ENCODE data around the gene NCAPG. TPM values are rescaled to one million over a fixed set of nuclear protein-coding genes. Genes with fewer than 3 reads are reported as not detected.
"Not testable (repeated sequence)": the region's sequence is repeated elsewhere in the genome, so short reads cannot be mapped to it uniquely, and the experiment has no call there.

Gene NCAPG
- total RNA-seq, 1 donor from 2014 or later, result 1.2 TPM

DNA sequence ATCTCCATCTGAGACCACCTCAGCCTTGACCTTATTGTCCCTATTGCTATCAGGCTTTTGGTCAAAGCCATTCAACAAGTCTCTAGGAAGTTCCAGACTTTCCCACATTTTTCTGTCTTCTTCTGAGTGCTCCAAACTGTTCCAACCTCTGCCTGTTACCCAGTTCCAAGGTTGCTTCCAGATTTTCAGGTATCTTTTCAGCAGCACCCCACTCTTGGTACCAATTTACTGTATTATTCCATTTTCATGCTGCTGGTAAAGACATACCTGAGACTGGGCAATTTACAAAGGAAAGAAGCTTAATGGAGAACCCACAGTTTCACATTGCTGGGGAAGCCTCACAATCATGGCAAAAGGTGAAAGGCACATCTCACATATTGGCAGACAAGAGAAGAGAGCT lies 51.1 kb downstream of the NCAPG start:
- intact Hi-C loops (cut with DNase I), result not testable (repeated sequence)

DNA sequence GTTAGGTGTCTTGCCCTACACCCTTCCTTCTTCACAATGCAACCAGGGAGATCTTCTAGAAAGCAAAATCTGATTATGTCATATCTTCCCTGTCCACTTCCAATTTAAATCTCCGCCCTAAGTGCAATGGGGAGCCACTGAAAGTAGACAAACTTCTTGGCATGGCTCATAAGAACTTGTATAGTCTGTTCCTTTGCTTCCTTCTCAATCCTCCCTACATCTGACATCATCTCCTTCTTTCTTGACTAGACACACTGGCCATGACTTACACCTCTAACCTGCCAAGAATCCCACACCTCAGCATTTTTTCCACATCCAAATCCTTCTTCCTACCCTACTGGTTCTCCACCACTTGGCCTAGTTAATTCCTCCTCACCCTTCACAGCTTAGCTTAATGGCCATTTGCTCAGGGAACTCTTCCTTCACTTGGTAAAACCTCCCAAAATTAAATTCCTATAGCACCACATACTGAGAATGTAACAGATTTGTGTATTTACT lies 55.1 kb downstream of the NCAPG start:
- DNase-seq (ENCODE audit: missing footprints) (no peak), ATAC-seq (no peak)
- intact Hi-C loops (cut with DNase I), result no loop called here

More for the DNA sequence above, 51.1 kb downstream of the NCAPG start:
- not testable (repeated sequence) for ATAC-seq; DNase-seq (ENCODE audit: missing footprints)

DNA sequence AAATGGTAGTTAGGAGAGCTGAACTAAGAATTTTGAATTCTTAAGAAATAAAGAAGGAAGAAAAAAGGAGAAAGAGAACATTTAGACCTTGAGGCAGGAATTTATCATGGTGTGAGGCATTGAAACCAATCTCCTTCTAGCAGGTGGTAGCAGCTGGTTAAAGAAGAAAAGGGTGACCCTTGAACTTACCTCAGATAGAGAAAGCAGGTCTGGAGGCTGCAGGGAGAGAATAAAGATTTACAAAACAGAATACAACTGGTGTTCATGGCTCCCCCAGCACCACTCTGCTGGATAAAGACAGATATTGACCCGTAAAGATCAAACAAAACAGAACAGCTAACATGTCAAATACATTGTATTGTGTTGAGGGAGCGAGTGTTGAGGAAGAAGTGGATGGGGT lies 56.0 kb downstream of the NCAPG start:
- intact Hi-C loops (cut with DNase I), result no loop called here
- no peak for DNase-seq (ENCODE audit: missing footprints)
- ATAC-seq, result no peak

DNA sequence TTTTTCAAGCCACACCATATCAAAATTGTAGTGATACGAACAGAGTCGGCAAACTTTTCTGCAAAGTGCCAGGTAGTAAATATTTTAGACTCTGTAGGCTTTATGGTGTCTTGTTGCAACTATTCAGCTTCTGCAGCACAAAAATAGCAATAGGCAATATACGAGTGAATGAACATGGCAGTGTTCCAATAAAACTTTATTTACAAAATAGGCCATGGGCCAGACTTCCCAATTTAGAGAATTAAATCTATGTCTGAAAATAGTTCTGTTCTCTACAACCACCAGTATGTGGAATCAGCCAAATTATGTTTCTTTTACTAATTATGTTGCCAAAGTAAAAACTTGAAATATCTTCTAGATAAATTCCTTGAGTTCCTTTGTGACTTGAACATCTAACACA lies 56.5 kb downstream of the NCAPG start:
- intact Hi-C loops (cut with DNase I), result no loop called here
- no peak for DNase-seq (ENCODE audit: missing footprints)
- ATAC-seq, result no peak

DNA sequence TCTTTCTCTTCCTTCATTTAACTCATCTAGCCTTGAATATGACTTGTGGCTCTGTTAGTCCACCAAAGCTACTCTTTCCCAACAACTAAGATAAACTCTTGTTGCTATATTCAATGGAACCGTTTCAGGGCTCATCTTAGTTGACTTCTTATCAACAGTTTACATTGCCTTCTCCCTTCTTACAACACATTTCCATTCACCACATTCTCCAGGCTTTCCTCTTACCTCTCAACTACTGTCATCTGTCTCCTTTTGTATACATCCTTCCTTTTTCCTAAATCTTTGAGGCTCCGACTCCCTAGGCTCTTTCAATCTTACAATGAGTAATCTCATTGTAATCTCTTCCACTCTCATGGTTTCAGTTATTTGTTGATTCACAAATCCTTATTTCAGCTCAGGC lies 58.5 kb downstream of the NCAPG start:
- intact Hi-C loops (cut with DNase I), result no loop called here
- ATAC-seq (no peak), DNase-seq (ENCODE audit: missing footprints) (no peak)

DNA sequence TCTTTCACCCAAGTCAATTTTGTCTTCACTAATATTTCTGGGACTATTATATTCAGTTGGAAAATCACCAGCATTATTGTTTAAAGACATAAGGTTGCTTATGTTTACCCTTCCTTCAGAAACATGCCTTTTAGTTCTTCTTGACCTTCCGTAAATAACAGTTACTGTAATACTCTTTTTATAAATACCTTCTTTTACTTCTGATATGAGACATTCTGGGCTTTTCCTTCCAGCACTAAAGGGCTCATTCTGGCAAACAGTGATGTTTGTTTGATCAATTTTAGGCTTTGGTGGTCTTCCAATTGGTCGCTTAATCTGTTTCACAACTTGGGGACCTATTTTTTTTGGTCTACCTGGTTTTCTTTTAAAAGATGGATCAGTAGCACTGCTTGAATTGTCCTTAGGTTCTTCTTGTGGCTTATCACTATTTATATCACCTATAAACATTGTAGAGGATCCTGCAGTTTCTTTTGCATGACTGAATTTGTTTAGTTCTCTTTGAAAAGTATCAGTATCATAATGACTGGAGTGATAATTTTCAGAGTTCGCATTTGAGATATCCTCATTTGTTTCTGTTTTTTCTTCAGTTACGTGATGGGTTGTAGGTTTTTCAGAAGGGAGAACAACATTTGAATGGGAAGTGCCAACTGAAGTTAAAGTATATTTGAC lies 64.8 kb downstream of the NCAPG start:
- intact Hi-C loops (cut with DNase I), result no loop called here
- ATAC-seq (no peak), DNase-seq (ENCODE audit: missing footprints) (no peak)

DNA sequence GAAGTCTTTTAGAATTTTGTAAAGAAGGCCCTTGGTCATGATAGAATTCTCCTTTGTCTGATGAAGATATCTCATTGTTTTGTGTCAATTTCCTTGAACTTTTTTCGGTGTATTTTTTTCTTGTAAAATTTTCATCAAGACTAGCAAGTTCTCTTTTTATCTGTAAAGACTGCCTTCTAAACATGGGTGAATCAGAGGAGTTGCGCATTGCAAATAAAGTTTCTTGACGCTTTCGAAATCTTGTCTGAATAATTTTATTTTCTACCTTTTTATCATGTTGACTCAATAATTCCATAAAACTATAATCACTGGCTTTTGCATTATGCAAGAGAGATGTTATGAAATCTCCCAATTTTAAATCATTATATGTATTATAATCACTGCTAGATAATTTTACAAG lies 66.2 kb downstream of the NCAPG start:
- no peak for DNase-seq (ENCODE audit: missing footprints)
- intact Hi-C loops (cut with DNase I), result no loop called here
- ATAC-seq, result no peak

DNA sequence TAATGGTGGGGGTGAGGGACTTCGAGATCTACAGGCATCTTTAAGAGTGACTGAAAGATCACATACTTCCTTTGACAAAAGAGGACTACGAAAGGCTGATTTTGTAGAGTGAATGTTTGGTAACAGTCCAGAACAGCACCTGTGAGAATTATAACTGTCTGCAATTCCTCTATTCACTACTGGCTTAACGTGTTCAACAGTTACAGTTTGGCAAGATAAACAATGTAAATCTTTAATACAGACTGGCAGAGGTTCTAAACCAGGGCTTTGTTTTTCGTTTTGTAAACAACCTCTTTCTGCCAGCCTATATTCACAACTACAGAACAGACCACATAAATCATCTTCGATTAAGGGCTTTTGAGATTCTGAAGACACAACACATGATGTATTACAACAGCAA lies 66.9 kb downstream of the NCAPG start:
- no peak for ATAC-seq
- intact Hi-C loops (cut with DNase I), result no loop called here
- DNase-seq (ENCODE audit: missing footprints), result no peak

DNA sequence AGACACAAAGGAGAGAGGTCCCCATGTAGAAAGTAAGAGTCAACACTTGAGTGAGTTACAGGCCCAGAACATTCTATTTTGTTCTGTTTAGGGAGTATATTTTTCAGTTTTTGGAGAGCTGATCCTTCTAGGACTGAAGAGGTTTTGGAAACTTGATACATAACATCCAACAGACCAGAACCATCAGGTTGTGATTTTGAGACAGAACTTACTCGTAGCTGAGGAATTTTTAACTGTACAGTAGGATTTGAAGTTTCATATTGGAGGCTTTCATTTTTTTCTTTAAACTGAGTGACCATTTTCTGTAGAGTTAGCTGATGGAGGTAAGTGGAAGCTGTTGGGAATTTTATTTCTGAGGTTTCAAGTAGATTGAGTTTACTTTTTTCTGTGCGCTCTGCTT lies 73.3 kb downstream of the NCAPG start:
- intact Hi-C loops (cut with DNase I), result no loop called here
- ATAC-seq, result no peak
- DNase-seq (ENCODE audit: missing footprints), result no peak

DNA sequence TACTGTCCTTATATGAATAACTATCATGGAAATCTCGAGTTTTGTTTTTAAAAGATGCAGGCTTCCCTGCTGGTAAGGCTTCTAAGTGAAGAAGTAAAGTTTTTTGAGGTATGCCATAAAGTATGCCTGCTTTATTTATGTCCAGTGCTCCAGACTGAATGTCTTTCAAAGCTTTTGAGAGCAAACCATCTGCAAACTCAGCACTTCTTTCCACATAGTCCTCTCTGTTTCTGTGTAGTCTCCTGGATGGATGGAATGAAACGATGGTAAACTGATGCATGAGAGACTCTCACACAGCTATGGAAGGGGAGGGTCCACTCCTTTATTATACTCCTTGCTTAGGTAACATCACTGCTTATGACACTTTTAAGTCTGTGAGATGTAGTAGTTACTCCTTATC lies 73.7 kb downstream of the NCAPG start:
- ATAC-seq (no peak), DNase-seq (ENCODE audit: missing footprints) (no peak)
- intact Hi-C loops (cut with DNase I), result no loop called here

DNA sequence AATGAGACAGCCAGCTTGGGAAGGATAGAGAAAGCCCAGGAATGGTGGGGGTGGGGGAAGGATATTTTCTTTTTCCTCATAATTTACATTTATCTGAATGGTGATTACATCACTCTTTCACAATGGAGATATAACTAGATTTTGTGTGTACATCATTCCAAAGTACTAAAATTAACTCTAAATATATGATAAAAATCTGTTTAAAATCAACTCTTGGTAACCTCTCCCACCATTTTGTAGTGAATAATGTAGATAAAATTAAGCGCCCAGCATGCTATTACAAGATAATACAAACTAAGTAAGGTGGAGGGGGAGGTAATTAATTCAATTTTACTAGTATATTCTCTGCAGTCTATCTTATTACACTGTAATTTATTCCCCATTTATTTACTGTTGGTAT lies 78.9 kb downstream of the NCAPG start:
- no peak for DNase-seq (ENCODE audit: missing footprints)
- intact Hi-C loops (cut with DNase I), result no loop called here
- no peak for ATAC-seq

DNA sequence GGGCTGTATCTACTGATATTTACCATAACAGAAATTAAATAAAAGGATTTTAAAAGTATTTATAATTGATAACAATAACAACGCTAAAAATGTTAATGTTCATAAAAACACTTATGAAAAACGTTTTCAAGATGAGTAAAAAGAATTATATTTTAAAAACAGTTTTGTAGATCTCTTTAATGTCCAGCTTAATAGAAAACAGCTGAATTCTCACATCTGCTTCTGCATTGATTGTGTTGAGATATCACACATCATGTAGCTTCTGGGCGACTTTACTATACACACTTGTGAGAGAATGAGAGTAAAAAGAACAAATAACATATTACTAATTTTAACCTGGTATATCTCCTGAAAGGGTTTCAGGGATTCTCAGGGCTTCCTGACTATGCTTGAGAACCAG lies 83.6 kb downstream of the NCAPG start:
- intact Hi-C loops (cut with DNase I), result no loop called here

More for the DNA sequence above, 83.6 kb downstream of the NCAPG start:
- ATAC-seq, result no peak
- DNase-seq (ENCODE audit: missing footprints), result no peak

Other genes starting within 250 kb of the NCAPG start
- 56.9 TPM for gene LAP3, start 233.8 kb upstream of the NCAPG start, total RNA-seq
- 22.0 TPM for gene MED28, start 196.3 kb upstream of the NCAPG start, total RNA-seq
- not detected for gene FAM184B, start 29.4 kb upstream of the NCAPG start, total RNA-seq
- 13.3 TPM for gene DCAF16, start 222 bp upstream of the NCAPG start, total RNA-seq
- gene LCORL, start 210.8 kb downstream of the NCAPG start, total RNA-seq, result 8.7 TPM